GM21723 (cell line): ENCODE measurements around the gene KRTAP5-6.

Experiments used
- ATAC-seq: cut with Tn5 transposase; IDR thresholded peaks from one replicate; pipeline ENCODE4 v1.9.1; 2021; ENCODE audit warnings: mild to moderate bottlenecking, moderate library complexity; ENCODE audit not compliant: unreplicated experiment

Gene KRTAP5-6

DNA sequence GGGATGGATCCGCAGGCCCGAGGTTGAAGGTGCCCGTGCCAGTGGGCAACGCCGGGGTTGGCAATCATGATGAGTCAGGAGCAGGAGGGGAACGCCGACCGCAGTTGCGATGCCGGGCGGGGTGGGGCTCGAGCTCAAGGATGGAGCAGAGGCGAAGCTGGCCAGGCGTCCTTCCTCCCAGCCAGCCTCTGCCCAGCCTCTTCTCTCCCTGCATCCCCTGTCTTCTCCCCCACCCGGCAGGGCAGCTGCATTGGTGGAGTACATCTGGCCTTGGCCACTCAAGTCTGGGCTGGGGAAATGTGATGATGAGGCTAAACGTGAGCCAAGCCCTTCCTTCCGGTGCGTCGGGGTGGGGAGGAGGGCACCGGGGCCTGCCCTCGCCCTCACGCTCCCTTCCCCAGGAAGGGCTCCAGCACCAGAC is 49.5 kb downstream of the KRTAP5-6 start:
- ATAC-seq, result no peak

DNA sequence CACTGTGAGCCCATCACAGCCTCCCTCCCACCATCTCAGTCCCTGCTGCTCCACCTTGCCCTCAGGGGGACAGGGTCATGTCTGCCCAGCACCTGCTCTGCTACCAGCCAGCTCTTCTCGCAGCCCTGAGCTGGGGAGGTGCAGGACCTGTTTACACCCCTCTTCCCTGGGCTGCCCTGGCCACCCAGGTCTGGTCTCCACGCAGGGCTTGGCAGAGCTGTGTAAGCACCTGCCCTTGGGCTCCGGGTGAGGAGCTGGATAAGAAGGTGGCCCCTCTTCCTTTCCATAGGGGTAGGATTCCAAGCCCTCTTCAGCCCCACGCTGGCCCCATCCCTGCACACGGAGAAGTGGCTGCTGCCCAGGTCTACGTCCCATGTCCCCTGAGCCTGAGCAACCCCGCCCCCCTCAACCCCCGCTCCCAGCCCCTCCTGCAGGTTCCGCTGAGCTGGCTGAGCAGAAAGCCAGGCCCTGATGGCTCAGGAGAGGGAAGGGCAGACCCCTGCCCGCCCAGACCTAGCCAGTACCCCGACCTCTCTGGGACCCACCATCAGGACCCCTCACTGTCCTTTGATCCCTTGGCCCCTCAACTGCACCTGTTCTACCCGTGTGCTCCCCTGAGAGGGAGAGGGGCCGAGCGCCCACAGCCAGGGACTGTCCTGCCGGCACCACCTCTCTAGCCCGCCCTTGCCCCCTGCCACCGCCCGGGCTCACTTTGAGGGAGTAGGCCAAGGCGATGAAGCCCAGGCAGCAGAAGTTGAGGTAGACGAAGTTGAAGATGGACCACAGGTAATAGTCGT is 50.2 kb downstream of the KRTAP5-6 start:
- ATAC-seq, result no peak
